Measurements from ENCODE around the gene TOX2.

DNA sequence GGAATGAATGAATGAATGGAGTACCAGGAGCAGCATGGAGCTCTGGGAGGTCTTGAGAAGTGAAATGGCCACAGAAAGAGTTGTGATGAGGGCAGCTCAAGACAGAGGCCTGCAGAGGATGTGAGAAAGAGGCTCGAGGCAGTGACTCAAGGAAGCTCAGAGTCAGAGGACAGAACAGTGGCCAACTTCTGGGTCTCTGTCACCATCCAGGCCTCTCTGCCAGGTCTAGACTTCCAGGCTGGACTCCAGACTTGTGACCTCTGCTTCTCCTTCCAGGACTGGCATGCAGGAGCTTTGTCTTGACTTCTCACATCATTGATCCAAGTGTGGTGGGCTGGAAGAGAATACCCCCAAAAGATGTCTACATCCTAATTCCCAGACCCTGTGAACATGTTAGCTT lies 119.8 kb downstream of the TOX2 start:
- TF ChIP-seq, protein P1, sequence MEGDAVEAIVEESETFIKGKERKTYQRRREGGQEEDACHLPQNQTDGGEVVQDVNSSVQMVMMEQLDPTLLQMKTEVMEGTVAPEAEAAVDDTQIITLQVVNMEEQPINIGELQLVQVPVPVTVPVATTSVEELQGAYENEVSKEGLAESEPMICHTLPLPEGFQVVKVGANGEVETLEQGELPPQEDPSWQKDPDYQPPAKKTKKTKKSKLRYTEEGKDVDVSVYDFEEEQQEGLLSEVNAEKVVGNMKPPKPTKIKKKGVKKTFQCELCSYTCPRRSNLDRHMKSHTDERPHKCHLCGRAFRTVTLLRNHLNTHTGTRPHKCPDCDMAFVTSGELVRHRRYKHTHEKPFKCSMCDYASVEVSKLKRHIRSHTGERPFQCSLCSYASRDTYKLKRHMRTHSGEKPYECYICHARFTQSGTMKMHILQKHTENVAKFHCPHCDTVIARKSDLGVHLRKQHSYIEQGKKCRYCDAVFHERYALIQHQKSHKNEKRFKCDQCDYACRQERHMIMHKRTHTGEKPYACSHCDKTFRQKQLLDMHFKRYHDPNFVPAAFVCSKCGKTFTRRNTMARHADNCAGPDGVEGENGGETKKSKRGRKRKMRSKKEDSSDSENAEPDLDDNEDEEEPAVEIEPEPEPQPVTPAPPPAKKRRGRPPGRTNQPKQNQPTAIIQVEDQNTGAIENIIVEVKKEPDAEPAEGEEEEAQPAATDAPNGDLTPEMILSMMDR (conservative IDR thresholded peaks at IDR 0.05; ENCODE audit: low read depth, low read length) = no peak
- no peak for TF ChIP-seq EZH2 (IDR thresholded peaks at IDR 0.05; ENCODE audit: borderline replicate concordance, low read depth, low read length, poor library complexity, severe bottlenecking)

All from A673 (cell line).